Measurements from ENCODE around the gene KRTAP10-1. TPM values are rescaled to one million over a fixed set of nuclear protein-coding genes. Genes with fewer than 3 reads are reported as not detected.

KRTAP10-1 gene
- total RNA-seq, 1 experiment from 2014 or later, result not detected

- BruUV-seq (replicated peaks), result no TSS peak
- TF ChIP-seq EZH2phosphoT487 (IDR thresholded peaks at IDR 0.05; ENCODE audit: borderline replicate concordance, low read length), result no peak
- TF ChIP-seq EZH2 (IDR thresholded peaks at IDR 0.05; ENCODE audit: low read length, unreplicated experiment), result no peak
- TF ChIP-seq CTCF (conservative IDR thresholded peaks at IDR 0.05; ENCODE audit: low read depth, low read length), result no peak
- H3K4me1 ChIP-seq (ENCODE audit: insufficient read depth, low read length), result no peaks in the 10 kb centered on the region
- H3K4me2 ChIP-seq (ENCODE audit: low read length), result no peak overlapping the region
- H3K36me3 ChIP-seq (ENCODE audit: low read depth, low read length), result no peaks in the 10 kb centered on the region; the same call in 1 of the 2 replicates
- no peaks in the 10 kb centered on the region for H3K79me2 ChIP-seq (ENCODE audit: low read length)
- H3K4me3 ChIP-seq (ENCODE audit: low read length), result no peak overlapping the region
- ATAC-seq, result no peak
- no peaks in the 10 kb centered on the region for H3K27me3 ChIP-seq (ENCODE audit: low read length)
- no peaks in the 10 kb centered on the region for H3K9me2 ChIP-seq (replicated peaks; ENCODE audit: low read length)
- H3K9me3 ChIP-seq (ENCODE audit: low read length), result peaks cover 8% of the 10 kb centered on the region; the same call in 1 of the 2 replicates
- no peak for DNase-seq
- no peak overlapping the region for H2AFZ ChIP-seq (ENCODE audit: low read length)
- intact Hi-C loops (cut with micrococcal nuclease), result no loop called here
- CTCF ChIA-PET, result no interaction called here
- no peak overlapping the region for H3K9ac ChIP-seq (ENCODE audit: low read length)
- no peak overlapping the region for H3K27ac ChIP-seq (ENCODE audit: low read length)
- H3F3A ChIP-seq (ENCODE audit: low read length, unreplicated experiment), result no peaks in the 10 kb centered on the region
- no peaks in the 10 kb centered on the region for H4K20me1 ChIP-seq (ENCODE audit: low read length)
- POLR2A ChIA-PET (ENCODE audit: unreplicated experiment), result no interaction called here
Observed at GRCh38 chr21:44529011-44529421, 11.0 kb downstream of the KRTAP10-1 start.

- ChIA-PET CTCF (no interaction called here), POLR2A (ENCODE audit: unreplicated experiment) (no interaction called here)
- intact Hi-C loops (cut with micrococcal nuclease), result no loop called here
- Histone ChIP-seq H3K9me2 (replicated peaks; ENCODE audit: low read length) (no peaks in the 10 kb centered on the region), H3K79me2 (ENCODE audit: low read length) (no peaks in the 10 kb centered on the region), H3F3A (ENCODE audit: low read length, unreplicated experiment) (no peaks in the 10 kb centered on the region), H3K36me3 (ENCODE audit: low read depth, low read length) (no peaks in the 10 kb centered on the region; the same call in 1 of the 2 replicates), H4K20me1 (ENCODE audit: low read length) (no peaks in the 10 kb centered on the region), H3K4me1 (ENCODE audit: insufficient read depth, low read length) (no peaks in the 10 kb centered on the region), H3K4me2 (ENCODE audit: low read length) (no peak overlapping the region), H3K9me3 (ENCODE audit: low read length) (peaks cover 8% of the 10 kb centered on the region; the same call in 1 of the 2 replicates), H3K9ac (ENCODE audit: low read length) (no peak overlapping the region), H3K4me3 (ENCODE audit: low read length) (no peak overlapping the region), H3K27ac (ENCODE audit: low read length) (no peak overlapping the region), H3K27me3 (ENCODE audit: low read length) (no peaks in the 10 kb centered on the region), H2AFZ (ENCODE audit: low read length) (no peak overlapping the region)
- no peak for ATAC-seq
- BruUV-seq (replicated peaks), result no TSS peak
- DNase-seq, result no peak
- TF ChIP-seq CTCF (conservative IDR thresholded peaks at IDR 0.05; ENCODE audit: low read depth, low read length), result no peak
- no peak for TF ChIP-seq EZH2 (IDR thresholded peaks at IDR 0.05; ENCODE audit: low read length, unreplicated experiment)
- TF ChIP-seq EZH2phosphoT487 (IDR thresholded peaks at IDR 0.05; ENCODE audit: borderline replicate concordance, low read length), result no peak
Observed at GRCh38 chr21:44528634-44528995, 11.4 kb downstream of the KRTAP10-1 start.

GRCh38 chr21:44527983-44528633, 11.9 kb downstream of the KRTAP10-1 start:
- H3K9ac ChIP-seq (ENCODE audit: low read length), result no peak overlapping the region
- no peaks in the 10 kb centered on the region; the same call in 1 of the 2 replicates for H3K36me3 ChIP-seq (ENCODE audit: low read depth, low read length)
- intact Hi-C loops (cut with micrococcal nuclease), result no loop called here
- POLR2A ChIA-PET (ENCODE audit: unreplicated experiment), result no interaction called here
- no peaks in the 10 kb centered on the region for H3F3A ChIP-seq (ENCODE audit: low read length, unreplicated experiment)
- BruUV-seq (replicated peaks), result no TSS peak
- DNase-seq (no peak), ATAC-seq (no peak)
- no peak overlapping the region for H3K4me2 ChIP-seq (ENCODE audit: low read length)
- no peaks in the 10 kb centered on the region for H4K20me1 ChIP-seq (ENCODE audit: low read length)
- no peak overlapping the region for H2AFZ ChIP-seq (ENCODE audit: low read length)
- H3K9me3 ChIP-seq (ENCODE audit: low read length), result peaks cover 8% of the 10 kb centered on the region; the same call in 1 of the 2 replicates
- no peak overlapping the region for H3K27ac ChIP-seq (ENCODE audit: low read length)
- TF ChIP-seq CTCF (conservative IDR thresholded peaks at IDR 0.05; ENCODE audit: low read depth, low read length) (no peak), EZH2phosphoT487 (IDR thresholded peaks at IDR 0.05; ENCODE audit: borderline replicate concordance, low read length) (no peak), EZH2 (IDR thresholded peaks at IDR 0.05; ENCODE audit: low read length, unreplicated experiment) (no peak)
- no peak overlapping the region for H3K4me3 ChIP-seq (ENCODE audit: low read length)
- H3K27me3 ChIP-seq (ENCODE audit: low read length), result no peaks in the 10 kb centered on the region
- H3K4me1 ChIP-seq (ENCODE audit: insufficient read depth, low read length), result no peaks in the 10 kb centered on the region
- H3K79me2 ChIP-seq (ENCODE audit: low read length), result no peaks in the 10 kb centered on the region
- H3K9me2 ChIP-seq (replicated peaks; ENCODE audit: low read length), result no peaks in the 10 kb centered on the region
- CTCF ChIA-PET, result no interaction called here
